Measurements from ENCODE around the gene IDNK.

- TF ChIP-seq GATA3 (IDR thresholded peaks at IDR 0.05; ENCODE audit: low read depth, low read length) (no peak), GATA2 (IDR thresholded peaks at IDR 0.05; ENCODE audit: low read depth, low read length) (no peak)
Measured at GRCh38 chr9:83656032-83656680, 33.2 kb downstream of the IDNK start.
